Gastrocnemius medialis (tissue), 4 donors: ENCODE data around the gene ZNF521. TPM values are rescaled to one million over a fixed set of nuclear protein-coding genes. Genes with fewer than 3 reads are reported as not detected.

ENCODE experiments used
- ATAC-seq, 2 donors: fragments of 150-250 bp; one replicate each; pipeline ENCODE4 v1.9.1; 2016
- DNase-seq, 2 donors: peaks; one replicate each; pipeline ENCODE4 v3.0.0-alpha.2; 2019
- H3K27ac ChIP-seq, 4 donors: fragments of 200-600 bp; sonication (generic); 1 replicate in 1 of 4; 2 replicates in 3 of 4; pipeline ENCODE4 v1.5.1; 2016 to 2018; ENCODE audit warnings: mild to moderate bottlenecking in 2 of 4, moderate library complexity in 1 of 4
- H3K27me3 ChIP-seq, 3 donors: fragments of 200-600 bp; sonication (generic) in 2 of 3; 1 replicate in 1 of 3; 2 replicates in 2 of 3; pipeline versions ENCODE4 v1.5.1 to v1.6.0; 2016 to 2019; ENCODE audit warnings: mild to moderate bottlenecking in 1 of 3, moderate library complexity in 1 of 3
- H3K36me3 ChIP-seq, 2 donors: fragments of 200-600 bp; sonication (generic) in 1 of 2; one replicate each; pipeline ENCODE4 v1.5.1; 2017 to 2018
- H3K4me1 ChIP-seq, 2 donors: fragments of 200-600 bp; sonication (generic) in 1 of 2; one replicate each; pipeline ENCODE4 v1.5.1; 2016 to 2017; ENCODE audit warnings: mild to moderate bottlenecking in 2 of 2
- H3K4me3 ChIP-seq, 4 donors: fragments of 200-600 bp; sonication (generic) in 3 of 4; 1 replicate in 1 of 4; 2 replicates in 3 of 4; pipeline ENCODE4 v1.5.1; 2016 to 2019; ENCODE audit warnings: mild to moderate bottlenecking in 2 of 4
- H3K9me3 ChIP-seq, 3 donors: fragments of 200-600 bp; sonication (generic) in 2 of 3; 1 replicate in 1 of 3; 2 replicates in 2 of 3; pipeline ENCODE4 v1.5.1; 2016 to 2019
- POLR2A ChIP-seq, 2 donors: fragments of 450-650 bp; IDR thresholded peaks; one replicate each; pipeline ENCODE4 v1.6.1; 2017; ENCODE audit warnings: antibody characterized with exemption in 2 of 2, mild to moderate bottlenecking in 2 of 2, moderate library complexity in 2 of 2
- in situ Hi-C, 4 donors: fragments of 200-750 bp; cut with MboI; loops; one replicate each; pipeline versions ENCODE4 v1.15.0 to v1.8.0; 2017; ENCODE audit warnings: low sequenced_read_pairs in 4 of 4
- intact Hi-C: fragments of 100-400 bp; cut with DNase I; formaldehyde crosslinking; loops from one replicate; pipeline ENCODE4 v1.15.1; 2023; ENCODE audit warnings: low total_unique reads
- total RNA-seq, 4 donors: library from RNA; depleted of rRNA; stranded (reverse); fragments of >200 nt; gene quantifications; one replicate each; pipeline versions ENCODE4 v1.1.0 to v1.2.3, GENCODE V29; 2016
- TF ChIP-seq, protein P1 (sequence below), 5 experiments: fragments of 450-650 bp in 3 of 5; fragments of 200-600 bp in 2 of 5; sonication (generic) in 2 of 5; IDR thresholded peaks in 4 of 5; conservative IDR thresholded peaks in 1 of 5; 1 replicate in 4 of 5; 2 replicates in 1 of 5; pipeline ENCODE4 v1.5.1; 2016 to 2019; ENCODE audit warnings: antibody characterized with exemption in 5 of 5, mild to moderate bottlenecking in 3 of 5, moderate library complexity in 3 of 5

The ZNF521 gene
- total RNA-seq, 4 donors from 2014 or later, result 3.5 to 15.6 (median 4.7) TPM

DNA sequence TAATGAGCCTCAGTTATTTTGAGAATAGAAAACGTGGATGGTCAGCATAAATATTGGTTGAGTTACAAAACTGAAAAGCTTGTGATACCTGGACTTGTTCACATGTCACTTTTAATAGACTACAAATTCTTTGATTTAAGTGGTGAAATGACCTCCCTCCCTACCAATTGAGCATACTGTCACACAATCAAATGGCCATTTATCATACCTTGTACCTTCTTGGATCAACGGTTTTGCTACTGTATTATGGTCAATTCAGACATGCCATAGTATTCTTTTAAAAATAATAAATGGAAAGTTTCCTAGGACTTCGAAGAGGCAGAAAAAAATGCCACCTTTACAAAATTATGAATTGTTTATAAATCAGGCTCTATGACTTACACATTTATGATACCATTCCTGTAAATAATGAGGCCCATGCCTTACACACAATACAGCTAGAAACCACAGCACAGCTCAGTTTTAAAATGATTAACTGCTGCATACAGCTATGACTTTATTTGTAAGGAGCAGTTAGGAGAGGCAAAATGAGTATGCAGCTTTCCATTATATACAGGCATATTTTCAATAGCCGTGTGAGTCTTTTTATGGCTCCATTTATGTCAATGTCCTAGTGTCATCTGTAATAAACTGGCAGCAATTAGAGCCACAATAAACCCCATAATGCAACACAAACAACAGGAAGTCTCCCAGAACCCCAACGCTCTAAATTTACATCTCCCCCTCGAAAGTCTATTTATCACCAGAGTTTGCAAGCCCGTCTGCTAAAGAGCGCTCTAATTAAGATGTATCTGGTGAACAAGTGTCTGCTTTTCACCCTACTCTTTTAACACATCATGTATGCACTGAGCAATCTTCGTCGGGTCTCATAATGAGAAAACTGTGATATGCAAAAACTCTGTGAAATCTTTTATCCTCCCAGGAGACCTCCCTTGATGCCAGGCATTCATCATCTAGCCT lies 176.1 kb downstream of the ZNF521 start:
- in situ Hi-C loops (no loop called here), intact Hi-C loops (no loop called here)
- no peak overlapping the region for H3K27ac ChIP-seq
- no peak overlapping the region for H3K4me3 ChIP-seq
- no peak for DNase-seq
- H3K36me3 ChIP-seq, result no peaks in the 10 kb centered on the region
- ATAC-seq, result no peak
- no peak for TF ChIP-seq POLR2A (IDR thresholded peaks at IDR 0.05)
- TF ChIP-seq, protein P1, sequence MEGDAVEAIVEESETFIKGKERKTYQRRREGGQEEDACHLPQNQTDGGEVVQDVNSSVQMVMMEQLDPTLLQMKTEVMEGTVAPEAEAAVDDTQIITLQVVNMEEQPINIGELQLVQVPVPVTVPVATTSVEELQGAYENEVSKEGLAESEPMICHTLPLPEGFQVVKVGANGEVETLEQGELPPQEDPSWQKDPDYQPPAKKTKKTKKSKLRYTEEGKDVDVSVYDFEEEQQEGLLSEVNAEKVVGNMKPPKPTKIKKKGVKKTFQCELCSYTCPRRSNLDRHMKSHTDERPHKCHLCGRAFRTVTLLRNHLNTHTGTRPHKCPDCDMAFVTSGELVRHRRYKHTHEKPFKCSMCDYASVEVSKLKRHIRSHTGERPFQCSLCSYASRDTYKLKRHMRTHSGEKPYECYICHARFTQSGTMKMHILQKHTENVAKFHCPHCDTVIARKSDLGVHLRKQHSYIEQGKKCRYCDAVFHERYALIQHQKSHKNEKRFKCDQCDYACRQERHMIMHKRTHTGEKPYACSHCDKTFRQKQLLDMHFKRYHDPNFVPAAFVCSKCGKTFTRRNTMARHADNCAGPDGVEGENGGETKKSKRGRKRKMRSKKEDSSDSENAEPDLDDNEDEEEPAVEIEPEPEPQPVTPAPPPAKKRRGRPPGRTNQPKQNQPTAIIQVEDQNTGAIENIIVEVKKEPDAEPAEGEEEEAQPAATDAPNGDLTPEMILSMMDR (IDR thresholded peaks at IDR 0.05 in 4 of 5, conservative IDR thresholded peaks at IDR 0.05 in 1 of 5), result no peak
- H3K27me3 ChIP-seq, result no peaks in the 10 kb centered on the region
- peaks cover 0 to 6% of the 10 kb centered on the region in 2 donors for H3K4me1 ChIP-seq
- no peaks in the 10 kb centered on the region for H3K9me3 ChIP-seq

DNA sequence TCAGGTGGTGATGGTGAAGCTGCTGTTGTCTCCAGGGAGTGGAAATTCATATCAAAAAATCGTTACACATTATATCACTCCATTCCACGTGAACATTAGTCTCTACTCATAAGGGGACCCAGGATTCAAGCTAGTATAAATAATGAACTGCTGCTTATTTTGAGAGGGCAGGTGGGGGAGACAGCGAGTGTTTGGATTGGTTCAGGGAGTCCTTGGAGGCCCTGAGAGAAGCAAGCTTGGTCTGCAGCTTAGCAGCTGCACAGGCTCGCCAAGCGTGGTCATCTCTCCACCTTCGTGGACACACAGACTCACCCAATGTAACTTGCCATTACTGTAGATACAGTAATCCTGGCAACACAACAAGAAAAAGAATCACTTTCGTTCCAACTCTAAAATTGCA lies 177.6 kb downstream of the ZNF521 start:
- intact Hi-C loops, result no loop called here
- Histone ChIP-seq H3K4me1 (peaks cover 0 to 6% of the 10 kb centered on the region in 2 donors), H3K27me3 (no peaks in the 10 kb centered on the region), H3K36me3 (no peaks in the 10 kb centered on the region), H3K27ac (no peak overlapping the region), H3K4me3 (no peak overlapping the region), H3K9me3 (no peaks in the 10 kb centered on the region)
- in situ Hi-C loops, result no loop called here
- no peak for TF ChIP-seq POLR2A (IDR thresholded peaks at IDR 0.05)
- TF ChIP-seq, protein P1 (IDR thresholded peaks at IDR 0.05 in 4 of 5, conservative IDR thresholded peaks at IDR 0.05 in 1 of 5), result no peak
- DNase-seq (no peak), ATAC-seq (no peak)

DNA sequence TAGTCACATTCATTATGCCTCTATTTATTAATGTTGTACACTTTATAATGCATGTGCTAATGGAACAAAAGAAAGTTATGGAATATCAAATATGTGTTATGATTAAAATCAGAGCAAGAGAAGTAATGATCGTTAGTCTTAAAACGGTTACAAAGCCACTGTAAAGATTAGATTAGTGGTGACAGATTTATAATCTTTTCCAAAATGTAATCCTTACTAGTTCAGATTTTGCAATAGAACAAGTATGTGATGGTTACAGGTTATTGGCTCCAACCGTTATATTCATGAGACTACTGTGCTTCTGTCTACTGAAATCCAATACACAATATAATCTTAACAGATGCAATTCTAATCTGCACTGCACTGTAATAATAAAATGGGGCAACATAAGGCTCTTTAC lies 180.6 kb downstream of the ZNF521 start:
- DNase-seq (no peak), ATAC-seq (no peak)
- Histone ChIP-seq H3K27ac (no peak overlapping the region), H3K4me3 (no peak overlapping the region), H3K36me3 (no peaks in the 10 kb centered on the region), H3K9me3 (no peaks in the 10 kb centered on the region), H3K27me3 (no peaks in the 10 kb centered on the region), H3K4me1 (peaks cover 5 to 14% of the 10 kb centered on the region in 2 donors)
- in situ Hi-C loops, result no loop called here
- intact Hi-C loops, result no loop called here
- no peak for TF ChIP-seq POLR2A (IDR thresholded peaks at IDR 0.05)
- TF ChIP-seq, protein P1 (IDR thresholded peaks at IDR 0.05 in 4 of 5, conservative IDR thresholded peaks at IDR 0.05 in 1 of 5), result no peak

DNA sequence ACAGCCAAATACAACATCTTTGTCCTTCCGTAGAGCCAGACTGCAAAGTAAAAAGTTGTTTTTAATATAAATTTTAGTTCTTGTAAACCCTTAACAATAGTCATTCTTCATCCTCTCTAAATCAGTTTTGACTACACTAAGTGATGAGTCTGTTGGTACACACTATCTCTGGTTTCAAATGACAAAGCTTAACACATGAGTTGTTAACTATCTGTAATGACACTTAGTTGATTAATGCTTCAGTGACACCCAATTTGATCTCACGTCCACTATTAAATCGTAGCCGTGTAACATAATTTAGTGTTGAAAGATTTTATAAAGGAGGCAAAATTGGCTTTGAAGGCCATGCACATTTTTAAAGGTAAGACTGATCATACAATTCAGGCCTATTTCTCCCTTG lies 181.6 kb downstream of the ZNF521 start:
- DNase-seq (no peak), ATAC-seq (no peak)
- in situ Hi-C loops (no loop called here), intact Hi-C loops (no loop called here)
- Histone ChIP-seq H3K4me1 (peaks cover 12 to 14% of the 10 kb centered on the region in 2 donors), H3K36me3 (no peaks in the 10 kb centered on the region), H3K9me3 (no peaks in the 10 kb centered on the region), H3K27ac (no peak overlapping the region), H3K27me3 (no peaks in the 10 kb centered on the region), H3K4me3 (no peak overlapping the region)
- no peak for TF ChIP-seq POLR2A (IDR thresholded peaks at IDR 0.05)
- TF ChIP-seq, protein P1 (IDR thresholded peaks at IDR 0.05 in 4 of 5, conservative IDR thresholded peaks at IDR 0.05 in 1 of 5), result no peak
